ENCODE data around the gene NRSN2.

- TF ChIP-seq CTCF (conservative IDR thresholded peaks at IDR 0.05) = no peak
- no peak for TF ChIP-seq ZFX (IDR thresholded peaks at IDR 0.05)
These were observed 37.8 kb downstream of the NRSN2 start for GRCh38 chr20:384723-385122.

Measured in C4-2B (cell line).